ENCODE measurements around the gene KCNJ5.

The KCNJ5 gene

DNA sequence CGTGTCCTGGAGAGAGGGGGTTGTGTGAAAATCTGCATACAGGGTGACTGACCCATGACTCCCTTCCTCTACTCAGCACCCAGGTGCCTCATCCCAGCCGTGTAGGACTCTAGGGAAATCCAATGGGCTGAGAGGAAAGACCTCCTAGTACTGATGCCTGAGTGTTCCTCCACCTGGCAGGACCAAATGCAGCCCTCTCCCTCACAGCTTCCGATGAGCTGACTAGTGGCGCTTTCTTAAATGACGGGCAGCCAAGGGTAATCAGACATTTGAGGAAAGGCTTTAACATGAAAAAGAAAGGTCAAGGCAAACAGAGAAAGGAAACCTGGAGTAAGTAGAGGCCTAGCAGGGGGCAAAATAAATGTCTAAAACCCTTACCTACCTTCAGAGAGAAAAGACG is 19.1 kb upstream of the KCNJ5 start:
- no peak for DNase-seq

DNA sequence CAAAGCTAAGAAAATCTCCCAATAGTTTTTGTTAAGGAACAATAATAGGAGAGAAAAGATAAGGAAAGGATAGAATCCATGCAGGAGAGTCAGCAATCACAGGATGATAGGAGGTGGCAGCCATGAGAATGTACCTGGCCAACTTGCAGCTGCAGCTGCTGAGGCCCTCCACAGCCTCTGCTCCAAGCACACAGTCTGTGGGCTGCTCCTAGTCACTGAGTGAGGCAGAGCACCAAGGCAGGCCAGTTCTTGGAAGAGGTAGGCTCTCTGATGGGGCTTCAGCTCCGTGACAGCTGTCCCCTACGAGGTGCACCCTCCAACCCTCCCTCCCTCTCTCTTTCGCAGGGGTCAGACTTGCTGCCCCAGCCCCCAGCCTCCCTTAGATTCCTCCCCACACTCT is 18.6 kb upstream of the KCNJ5 start:
- no peak for DNase-seq

DNA sequence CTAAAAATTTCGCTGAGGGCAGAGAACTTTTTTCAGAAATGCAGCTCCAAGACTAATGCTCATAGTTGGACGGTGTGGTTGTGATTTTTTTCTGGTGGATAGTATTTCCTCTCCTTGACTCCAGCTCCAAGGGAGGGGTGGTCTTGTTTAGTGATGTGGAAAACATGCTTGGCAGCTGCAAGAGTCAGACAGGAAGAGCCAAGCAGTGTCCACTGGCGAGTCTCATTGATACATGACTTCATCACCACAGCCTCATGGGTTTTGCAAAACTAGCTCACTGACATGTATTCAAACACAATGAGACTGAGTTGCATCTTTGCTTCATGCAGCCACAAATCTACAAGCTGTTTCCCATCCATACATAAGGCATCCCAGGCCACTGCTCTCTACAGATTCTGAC is 16.7 kb upstream of the KCNJ5 start:
- DNase-seq, result no peak

DNA sequence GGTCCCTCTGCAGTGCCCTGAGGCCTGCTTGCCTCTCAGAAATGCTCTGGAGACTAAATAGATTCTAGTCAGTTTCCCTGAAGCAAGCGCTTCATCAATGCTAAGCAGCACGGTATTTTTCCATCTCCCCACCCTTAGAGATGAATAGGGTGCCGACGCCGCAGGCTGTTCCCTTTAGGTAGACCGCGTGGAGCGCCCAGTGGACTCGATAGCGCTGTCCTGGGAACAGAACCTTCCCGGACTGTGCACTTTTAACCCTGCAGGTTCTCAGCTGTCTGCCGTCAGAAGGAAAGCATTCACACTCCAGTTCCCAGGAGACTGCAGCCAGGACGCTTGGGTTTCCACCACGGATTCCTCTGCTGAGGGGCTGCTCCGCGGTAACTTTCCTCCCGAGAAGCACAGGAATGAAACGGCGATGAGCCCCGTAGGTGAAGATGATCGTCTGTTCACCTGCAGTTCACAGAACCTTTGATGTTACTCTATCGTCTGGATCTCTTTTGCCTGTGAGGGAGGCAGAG is 15.0 kb upstream of the KCNJ5 start:
- no peak for DNase-seq

DNA sequence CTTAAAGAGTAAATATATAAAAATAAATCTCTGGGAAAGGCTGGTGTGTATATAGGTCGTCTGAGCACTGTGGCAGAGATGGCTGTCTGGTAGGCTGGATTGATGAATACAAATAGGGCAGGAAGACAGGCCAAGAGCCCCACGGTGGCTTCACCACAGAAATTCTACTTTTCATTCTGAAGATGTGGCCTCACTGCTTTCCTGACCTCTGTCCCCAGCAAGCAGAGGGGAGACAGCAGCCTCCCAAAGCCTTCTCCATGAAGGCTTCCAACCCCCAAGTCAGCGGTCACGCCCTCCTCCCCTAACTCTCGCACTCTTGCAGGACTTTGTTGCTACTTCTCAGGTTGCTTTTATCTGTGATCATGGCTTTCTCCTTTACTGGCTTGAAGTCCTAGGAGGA is 13.4 kb upstream of the KCNJ5 start:
- DNase-seq, result no peak

DNA sequence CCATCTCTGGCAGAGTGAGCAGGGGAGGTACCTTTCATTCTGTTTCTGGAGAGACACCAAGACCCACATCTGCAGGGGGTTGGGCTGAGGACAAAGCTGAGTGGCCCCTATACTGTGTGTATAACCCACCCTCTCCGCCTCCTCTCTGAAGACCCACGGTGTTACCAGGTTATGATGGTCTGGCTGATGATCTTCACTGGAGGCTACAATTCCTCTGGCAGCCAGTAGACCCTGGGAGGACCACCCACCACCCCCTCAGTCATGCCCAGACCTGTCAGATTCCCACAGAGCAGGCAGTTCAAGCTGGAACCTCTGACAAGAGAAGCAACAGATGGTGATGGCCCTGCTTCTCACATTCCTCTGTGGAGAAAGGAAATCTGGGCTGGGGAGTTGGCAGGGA is 12.7 kb upstream of the KCNJ5 start:
- DNase-seq, result no peak

DNA sequence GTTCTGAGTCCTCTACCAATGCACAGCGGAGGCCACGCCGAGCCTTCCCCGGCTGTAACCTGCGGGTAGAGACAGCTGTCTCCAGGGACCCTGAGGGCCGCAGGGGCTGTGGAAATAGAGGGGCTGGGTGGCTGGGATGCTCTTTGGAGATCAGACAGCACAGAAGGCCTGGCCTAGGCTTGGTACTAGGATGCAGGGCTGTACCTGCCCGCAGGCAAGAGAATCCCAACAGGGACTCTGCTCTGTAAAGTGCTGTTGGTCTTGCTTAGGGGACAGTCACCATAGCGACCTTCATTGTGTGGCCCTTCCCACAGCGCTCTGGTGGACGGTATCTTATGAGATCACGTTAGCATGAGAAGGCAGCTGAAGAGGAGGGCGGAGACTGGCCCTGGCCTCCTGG is 11.3 kb upstream of the KCNJ5 start:
- no peak for DNase-seq

DNA sequence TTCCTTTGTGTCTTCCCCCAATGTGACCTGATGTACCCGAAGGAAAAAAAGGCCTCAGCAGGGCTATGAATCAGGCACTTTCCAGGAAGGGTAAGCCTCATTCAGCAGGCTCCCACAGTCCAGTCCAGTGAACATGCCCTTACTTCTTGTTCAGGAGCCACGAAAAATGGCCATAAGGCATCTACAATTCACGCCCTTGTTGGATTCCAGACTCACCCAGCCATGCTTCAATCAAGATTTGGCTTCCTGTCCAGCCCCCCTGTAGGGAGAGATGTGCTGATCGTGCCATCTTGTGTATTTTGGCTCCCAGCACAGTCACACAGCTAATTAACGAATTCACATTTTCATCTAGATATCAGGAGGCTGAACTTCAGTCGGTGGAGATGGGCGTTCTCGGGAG is 9.9 kb upstream of the KCNJ5 start:
- DNase-seq, result no peak

DNA sequence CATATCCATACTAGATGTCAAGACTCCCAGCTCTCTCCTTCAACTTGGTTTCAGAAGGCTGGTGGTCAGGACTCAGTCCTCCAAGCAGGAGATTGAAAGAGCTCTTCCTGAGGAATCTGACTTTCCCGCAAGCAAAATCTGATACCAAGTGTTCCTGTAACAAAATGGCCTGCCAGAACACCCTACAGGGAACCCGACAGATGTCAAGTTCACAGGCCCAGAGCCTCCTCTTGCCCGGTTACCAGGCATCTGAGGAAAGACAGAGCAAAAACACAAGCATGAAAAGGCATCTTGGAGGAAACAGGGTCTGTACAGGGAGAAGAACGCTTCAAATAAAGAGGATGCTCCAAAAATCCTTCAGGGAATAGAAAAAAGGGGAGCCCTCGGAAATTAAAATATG is 8.7 kb upstream of the KCNJ5 start:
- DNase-seq, result no peak

DNA sequence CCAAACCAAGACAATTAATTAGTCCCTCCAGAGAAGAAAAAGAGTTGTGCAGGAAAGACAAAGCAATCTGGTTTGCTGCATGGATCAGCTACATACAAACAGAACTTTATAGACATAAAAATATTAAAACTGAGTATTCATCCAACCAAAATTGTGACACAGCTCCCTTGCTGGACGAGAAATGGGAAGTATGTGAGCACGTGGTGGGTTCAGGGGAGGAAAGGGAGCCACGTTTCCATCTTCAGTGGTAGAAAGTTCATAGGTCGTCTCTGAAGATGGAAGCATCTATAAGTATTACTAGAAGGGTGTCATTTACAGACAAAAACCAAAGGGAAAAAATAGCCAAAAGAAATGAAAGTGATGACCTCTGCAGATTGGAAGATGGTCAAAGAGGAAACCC is 7.1 kb upstream of the KCNJ5 start:
- no peak for DNase-seq

DNA sequence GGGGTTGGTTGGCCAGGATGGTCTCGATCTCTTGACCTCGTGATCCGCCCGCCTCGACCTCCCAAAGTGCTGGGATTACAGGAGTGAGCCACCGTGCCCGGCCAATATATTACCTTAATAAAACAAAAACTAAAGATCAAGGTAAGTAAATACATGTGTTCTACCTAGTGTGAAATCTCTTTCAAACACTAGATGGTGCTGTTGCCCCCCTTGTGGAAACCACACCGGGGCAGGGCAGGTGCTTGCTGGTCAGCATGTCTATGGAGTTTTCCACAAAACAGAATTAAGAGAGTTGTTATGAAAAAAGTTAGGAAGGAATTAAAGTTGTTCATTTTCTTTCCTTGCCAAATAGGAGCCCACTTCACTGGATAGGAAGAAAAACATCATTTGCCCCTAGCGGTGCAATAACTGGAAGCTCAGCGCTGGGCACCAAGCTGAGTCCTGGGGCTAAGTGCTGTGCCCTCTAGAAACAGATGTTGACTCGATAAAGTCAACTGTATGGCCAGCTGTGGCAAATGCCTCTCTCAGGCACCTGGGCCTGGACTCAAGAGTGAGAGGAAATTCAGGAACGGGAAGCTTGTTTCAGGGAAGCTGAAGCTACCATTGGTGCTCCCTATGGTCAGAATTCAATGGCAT is 6.3 kb upstream of the KCNJ5 start:
- peak; percentile 17 for DNase-seq

DNA sequence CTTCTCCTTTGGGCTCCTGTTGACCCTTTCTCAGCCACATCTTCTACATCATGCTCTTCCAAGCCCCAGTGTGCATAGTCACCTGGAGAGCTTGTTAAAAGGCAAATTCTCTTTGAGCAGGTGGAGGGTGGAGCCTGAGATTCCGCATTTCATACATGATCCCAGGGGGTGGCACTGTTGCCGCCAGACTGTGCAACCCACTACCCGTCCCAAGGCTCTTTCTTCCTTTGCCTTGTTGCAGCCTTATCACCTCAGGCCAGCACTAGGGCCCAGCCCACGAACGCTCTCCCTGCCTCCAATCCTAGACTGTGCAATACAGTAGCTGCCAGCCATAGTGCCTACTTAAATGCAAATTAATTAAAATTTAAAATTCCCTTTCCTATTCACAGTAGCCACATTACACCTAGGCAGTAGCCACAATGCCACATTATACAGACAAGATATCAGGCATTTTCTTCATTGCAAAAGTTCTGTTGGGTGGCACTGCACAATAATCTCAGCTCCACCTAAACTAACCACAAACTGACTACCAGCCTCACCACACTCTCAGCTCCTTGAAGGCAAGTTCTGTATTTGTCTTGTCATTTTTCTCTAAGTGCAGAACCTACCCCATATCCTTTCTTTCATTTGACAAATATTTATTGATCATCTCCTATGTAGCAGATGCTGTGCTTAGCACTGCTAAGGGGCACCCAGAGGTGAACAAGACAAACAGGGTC is 4.6 kb upstream of the KCNJ5 start:
- no peak for DNase-seq

DNA sequence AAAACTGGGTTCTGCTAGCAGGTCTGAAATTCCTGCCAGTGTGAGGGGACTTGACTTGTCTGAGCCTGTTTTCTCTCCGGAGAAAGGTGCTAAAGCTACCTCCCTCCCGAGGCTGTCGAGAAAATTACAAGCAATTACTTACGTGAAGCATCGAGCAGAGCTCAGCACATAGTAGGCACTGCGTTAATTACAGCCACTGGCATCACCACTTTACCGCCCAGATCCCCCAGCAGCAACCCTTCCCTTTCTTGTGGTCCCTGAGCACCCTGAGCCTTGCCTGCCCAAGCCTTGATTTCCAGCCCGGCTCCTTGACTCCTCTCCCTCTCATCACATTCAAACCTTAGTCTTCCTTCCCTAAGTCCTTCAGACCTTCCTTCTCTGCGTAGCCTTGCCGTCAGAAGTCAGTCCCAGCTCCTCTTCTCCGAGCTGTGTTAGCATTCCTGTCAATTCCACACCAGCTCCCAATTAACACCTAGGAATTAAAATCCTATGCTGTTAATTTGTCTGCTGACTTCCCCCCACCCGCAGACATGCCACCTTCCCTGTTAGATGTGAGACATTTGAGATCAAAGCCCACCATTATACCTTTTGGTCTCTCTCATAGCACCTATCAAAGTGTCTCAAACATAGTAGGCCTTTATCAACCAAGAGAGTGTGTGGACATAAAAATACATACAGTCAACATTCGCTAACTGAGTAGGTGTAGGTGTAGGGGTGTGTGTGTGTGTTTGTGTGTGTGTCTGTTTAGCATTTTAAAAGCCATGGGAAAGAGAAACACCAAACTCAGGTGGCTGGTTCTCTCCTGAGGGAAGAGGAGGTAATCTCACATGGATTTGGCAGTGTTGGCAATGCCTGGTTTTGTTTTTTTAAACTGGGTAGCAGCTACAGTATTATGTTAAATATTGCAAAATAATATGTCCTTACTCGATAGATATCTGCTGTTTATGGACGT is 2.8 kb upstream of the KCNJ5 start:
- DNase-seq, result no peak

DNA sequence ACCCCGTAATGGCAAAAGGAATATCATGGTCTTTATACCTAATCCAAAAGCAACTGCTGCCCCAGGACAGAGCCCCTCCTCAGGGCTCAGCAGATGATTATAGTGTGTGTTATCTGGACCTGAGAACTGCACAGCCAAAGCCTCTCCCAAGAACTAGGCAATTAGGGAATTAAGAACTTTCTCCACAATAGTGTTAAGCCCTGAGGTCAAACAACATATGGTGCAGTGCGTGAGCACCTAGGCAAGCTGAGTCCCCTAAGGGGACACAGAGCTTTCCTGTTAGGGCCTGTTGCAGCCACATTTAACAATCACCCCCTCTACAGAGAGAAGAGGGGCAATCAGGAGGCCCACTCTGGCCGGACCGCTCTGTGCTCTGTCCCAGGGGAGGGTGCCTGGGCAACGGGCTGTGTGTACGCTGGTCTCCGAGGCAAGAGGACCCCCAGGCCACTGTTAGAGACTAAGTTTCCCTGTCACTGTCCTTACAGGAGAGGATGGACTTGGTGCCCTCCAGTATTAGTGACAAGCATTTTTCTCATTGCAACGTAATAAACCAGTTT is 1.4 kb upstream of the KCNJ5 start:
- DNase-seq, result no peak

DNA sequence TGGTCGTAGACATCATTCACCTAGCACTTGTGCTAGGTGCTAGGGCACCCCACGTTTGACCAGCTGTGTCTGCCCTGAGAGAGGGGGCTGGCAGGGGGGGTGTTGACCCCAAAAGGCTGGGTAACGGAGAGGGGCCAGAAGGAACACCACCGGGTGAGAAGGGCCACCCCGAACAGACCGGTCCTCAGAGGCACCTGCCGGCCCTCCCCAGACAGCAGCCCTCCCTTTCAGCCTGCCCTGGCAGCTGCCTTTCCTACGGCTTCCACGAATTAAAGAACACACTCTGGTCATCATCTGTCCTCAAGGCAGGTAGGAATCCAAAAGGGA is 977 bp upstream of the KCNJ5 start:
- DNase-seq, result no peak

DNA sequence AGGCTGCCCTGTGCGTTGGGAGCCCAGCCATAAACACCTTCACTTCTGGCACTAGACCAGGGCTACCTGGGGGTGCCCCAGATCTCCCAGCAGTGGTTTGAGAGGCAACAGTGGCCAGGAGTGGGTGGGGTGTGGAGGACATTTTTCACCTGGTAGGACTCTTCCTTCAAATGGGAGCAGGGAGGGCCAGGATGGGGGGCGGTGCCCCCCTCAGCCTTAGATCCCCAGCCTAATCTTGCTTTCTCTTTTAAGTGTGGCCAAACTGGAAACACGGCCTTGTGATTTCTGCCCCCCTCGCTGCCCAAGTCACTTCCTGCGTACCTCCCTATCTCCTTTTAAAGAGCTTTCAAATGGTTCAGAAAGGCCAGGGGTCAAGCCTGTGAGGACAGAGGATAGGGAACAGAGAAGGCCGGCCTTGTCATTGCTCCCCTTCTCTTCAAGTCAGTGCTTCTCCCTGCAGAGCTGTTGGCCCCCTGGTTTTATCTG is 800 bp downstream of the KCNJ5 start:
- no peak for DNase-seq

DNA sequence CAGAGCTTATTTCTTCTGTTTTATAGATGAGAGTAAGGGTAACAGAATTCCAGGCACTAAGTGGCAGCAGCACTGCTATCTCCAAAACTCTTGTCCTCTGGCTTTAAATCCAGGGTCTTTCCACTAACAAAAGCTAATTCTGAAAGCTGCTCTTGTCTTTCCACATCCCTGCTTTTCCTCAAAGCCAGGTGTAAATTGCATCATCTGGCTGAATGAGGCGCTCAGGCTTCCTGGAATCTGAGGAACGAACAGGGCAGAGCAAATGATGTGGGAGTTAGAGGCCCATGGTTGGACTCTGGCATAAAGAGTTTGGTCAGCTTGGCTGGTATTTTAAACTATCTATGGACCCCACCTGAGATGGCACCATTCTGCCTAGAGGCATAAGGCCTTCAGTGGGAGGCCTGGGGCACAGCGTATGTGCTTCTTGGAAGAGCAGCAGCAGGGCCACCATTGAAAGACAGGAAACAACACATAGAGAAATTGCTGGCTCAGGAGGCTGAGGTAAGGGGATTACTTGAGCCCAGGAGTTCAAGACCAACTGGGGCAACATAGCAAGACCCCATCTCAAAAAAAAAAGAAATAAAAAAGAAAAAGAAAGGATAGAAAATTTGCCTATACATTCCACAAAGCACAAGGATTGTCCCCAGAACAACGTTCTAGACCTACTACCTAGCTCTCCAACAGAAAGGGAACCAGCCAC is 1.9 kb downstream of the KCNJ5 start:
- no peak for DNase-seq

DNA sequence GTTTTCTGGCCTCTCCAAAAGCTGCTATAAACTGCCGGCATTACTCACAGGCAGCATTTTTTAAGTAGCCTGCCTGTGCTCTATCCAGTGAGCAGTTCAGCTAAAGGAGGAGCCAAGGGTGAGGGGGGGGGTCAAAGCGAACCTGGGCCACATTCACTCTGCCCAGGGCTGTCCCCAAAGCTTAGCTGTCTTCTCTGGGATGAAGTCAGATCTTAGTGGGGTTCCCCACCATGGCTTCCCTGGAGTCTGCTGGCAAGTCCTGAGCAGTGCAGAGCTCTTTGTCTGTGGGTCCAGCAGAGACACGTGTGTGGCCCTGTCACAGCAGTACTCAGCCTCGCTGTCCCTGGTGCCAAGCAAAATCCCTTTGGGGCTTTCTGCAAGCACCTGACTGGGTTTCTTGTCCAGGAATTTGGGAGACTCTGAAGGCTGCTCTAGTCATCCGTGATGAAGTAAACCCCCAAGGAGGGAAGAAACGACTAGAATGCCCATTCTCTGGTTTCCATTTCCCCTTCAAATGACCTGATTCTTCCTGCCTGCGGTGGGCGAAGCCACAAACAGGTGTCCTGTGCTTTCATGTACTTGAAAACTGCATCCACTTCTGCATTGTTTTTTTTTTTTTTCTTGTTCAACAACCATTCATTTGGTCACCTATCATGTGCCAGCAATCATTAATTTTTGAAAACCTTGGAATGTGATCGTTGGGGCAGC is 2.6 kb downstream of the KCNJ5 start:
- DNase-seq, result no peak

DNA sequence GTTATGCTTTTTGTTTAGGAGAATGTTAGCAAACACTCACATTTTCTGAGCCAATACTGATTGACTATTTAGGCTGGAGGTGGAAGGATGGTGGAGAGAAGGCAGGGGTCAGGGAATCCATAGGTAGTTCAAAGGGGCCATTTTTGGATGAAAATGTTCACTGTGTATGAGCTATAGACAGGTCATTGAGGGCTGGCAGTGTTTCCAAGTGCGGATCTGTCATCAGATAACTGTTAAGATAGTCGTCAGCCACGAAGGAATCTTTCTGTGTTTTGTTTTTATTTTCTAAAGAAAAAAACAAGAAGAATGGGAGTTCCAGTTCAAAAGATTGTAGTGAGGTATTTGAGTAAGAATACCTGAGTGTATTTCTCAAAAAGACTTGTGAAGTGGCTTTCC is 3.1 kb downstream of the KCNJ5 start:
- no peak for DNase-seq

DNA sequence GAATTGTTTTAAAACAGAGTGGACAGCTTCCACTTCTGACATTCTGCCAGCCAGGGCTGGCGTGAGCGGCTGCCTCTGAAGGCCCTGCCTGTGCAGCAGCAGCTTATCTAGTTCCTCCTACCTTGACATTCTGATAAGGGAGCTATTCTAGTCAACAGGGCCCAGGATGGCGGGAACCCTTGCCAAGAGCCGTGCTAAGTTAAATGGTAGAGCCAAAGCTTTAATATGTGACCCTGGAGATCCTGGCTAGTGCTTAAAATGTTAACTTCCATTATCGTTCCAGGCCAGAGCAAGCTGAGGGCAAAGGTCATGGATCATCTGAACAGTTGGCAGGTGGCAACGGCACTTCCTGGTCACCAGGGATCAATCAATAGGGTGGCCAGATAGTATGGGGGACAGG is 3.5 kb downstream of the KCNJ5 start:
- no peak for DNase-seq

DNA sequence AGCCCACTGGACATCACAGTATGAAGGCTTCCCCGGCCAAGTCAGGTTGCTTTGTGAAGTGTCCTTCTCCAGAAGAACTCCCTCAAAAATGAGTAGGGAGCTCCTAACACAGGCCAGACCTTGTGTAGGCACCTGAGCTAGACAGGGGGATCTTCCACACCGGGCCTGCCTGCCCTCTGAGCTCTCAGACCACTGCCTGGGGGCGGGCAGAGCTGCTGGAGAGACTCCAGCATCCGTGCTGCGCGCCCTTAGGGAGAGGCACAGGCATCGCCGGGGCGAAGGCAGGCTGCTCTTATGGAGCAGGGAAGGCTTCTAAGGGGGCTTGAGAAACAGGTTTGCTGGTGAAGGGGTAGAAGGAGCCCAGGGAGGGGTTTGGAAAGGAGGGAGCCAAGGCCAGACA is 4.4 kb downstream of the KCNJ5 start:
- no peak for DNase-seq

DNA sequence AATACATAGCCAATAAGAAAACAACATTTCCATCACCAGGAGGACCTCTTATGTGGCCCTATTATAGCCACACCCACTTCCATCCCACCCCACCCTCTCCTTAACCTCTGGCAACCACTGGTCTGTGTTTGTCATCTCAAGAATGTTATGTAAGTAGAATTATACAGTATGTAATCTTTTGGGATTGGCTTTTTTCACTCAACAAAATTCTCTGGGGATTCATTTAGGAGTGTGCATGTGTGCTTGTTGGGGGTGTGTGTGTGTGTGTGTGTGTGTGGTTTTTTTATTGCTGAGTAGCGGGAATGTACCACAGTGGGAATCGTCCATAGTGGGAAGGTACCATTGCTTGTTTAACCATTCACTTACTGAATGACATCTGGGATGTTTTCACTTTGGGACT is 5.2 kb downstream of the KCNJ5 start:
- DNase-seq, result no peak

Measured in GDM1 (cell line).